Right lobe of liver (tissue), 4 donors: Measurements from ENCODE around the gene NQO2.

Experiments
- CTCF ChIP-seq, 4 donors: fragments of 200-600 bp in 3 of 4; fragments of 450-650 bp in 1 of 4; IDR thresholded peaks; one replicate each; pipeline versions ENCODE4 v1.5.1 to v1.8.0; 2016 to 2022; ENCODE audit warnings: antibody characterized with exemption in 4 of 4, mild to moderate bottlenecking in 2 of 4
- POLR2A ChIP-seq: fragments of 450-650 bp; IDR thresholded peaks from one replicate; pipeline ENCODE4 v1.6.1; 2017; ENCODE audit warnings: antibody characterized with exemption, mild to moderate bottlenecking
- donor health status: DM: no; HTN: no; CAD: no.
- donor health status: DM: no; HTN: no; CAD: no.
- donor health status: DM: no; HTN: yes; CAD: no.

- no peak for TF ChIP-seq POLR2A
- no peak for TF ChIP-seq CTCF (IDR thresholded peaks at IDR 0.05)
Measured at GRCh38 chr6:2963756-2964155, 35.9 kb upstream of the NQO2 start.
